K562 (cell line): ENCODE data around the gene USP1. TPM values are rescaled to one million over a fixed set of nuclear protein-coding genes. Genes with fewer than 3 reads are reported as not detected.

Experiments
- ATAC-seq: fragments of 200-7000 bp; cut with Tn5 transposase; 3 replicates; pipeline ENCODE4 v1.9.1; 2020; ENCODE audit warnings: moderate library complexity
- BruUV-seq: library from RNA; stranded (reverse); fragments of 400-500 nt; replicated peaks from 2 replicates; lab custom pipeline; 2021; lab: Mats Ljungman, UMichigan
- CTCF ChIA-PET: fragments of 300-600 bp; formaldehyde crosslinking; extraction: SDS; loops from one replicate; lab custom pipeline; 2021; ENCODE audit warnings: low intra/inter-chr PET ratio; lab: Yijun Ruan, JAX
- POLR2A ChIA-PET: fragments of 300-600, 350-650 bp; sonication (Branson Sonifier 250); formaldehyde crosslinking; extraction: SDS; loops from one replicate; lab custom pipeline; 2021; ENCODE audit warnings: antibody characterized with exemption, inconsistent platforms; lab: Yijun Ruan, JAX
- DNase-seq, 4 experiments: peaks; one replicate each; pipeline versions ENCODE4 v3.0.0 to v3.0.0-alpha.2; 2011 to 2018; ENCODE audit warnings: low spot score in 3 of 4, mixed read lengths in 3 of 4; ENCODE audit errors: extremely low read depth in 1 of 4
- FAIRE-seq: peaks from 2 replicates; lab custom pipeline; 2011; peaks lifted over from hg19 to GRCh38; lab: Jason Lieb, UNC
- H2AFZ ChIP-seq: 2 replicates; pipeline ENCODE4 v1.6.0; 2011; ENCODE audit warnings: low read depth, low read length, control low read depth, inconsistent platforms
- H3K27ac ChIP-seq: fragments of 200-600 bp; 3 replicates; pipeline ENCODE4 v1.8.0; 2011; ENCODE audit warnings: low read depth, mild to moderate bottlenecking, control low read depth, inconsistent platforms, low read length, moderate library complexity, mixed read lengths; ENCODE audit errors: extremely low read depth
- H3K27me3 ChIP-seq, 2 experiments: fragments of 300-600 bp in 1 of 2; 2 replicates in 1 of 2; 3 replicates in 1 of 2; pipeline versions ENCODE4 v1.6.0 to v1.8.0; 2011; ENCODE audit warnings: inconsistent platforms in 2 of 2, low read length in 2 of 2, mild to moderate bottlenecking in 1 of 2, mixed read lengths in 1 of 2, moderate library complexity in 1 of 2; ENCODE audit not compliant: control insufficient read depth in 2 of 2, insufficient read depth in 2 of 2
- H3K36me3 ChIP-seq: fragments of 300-600 bp; 3 replicates; pipeline ENCODE4 v1.8.0; 2011; ENCODE audit warnings: mild to moderate bottlenecking, low read length, inconsistent platforms; ENCODE audit not compliant: control insufficient read depth, insufficient read depth
- H3K4me1 ChIP-seq, 2 experiments: fragments of 200-600 bp in 1 of 2; replicated peaks in 1 of 2; 2 replicates in 1 of 2; 3 replicates in 1 of 2; pipeline versions ENCODE4 v1.5.1 to v1.8.0; 2011; ENCODE audit warnings: inconsistent platforms in 2 of 2, low read length in 2 of 2, mild to moderate bottlenecking in 1 of 2, mixed read lengths in 1 of 2, moderate library complexity in 1 of 2; ENCODE audit not compliant: control insufficient read depth in 2 of 2, insufficient read depth in 2 of 2
- H3K4me2 ChIP-seq: 2 replicates; pipeline ENCODE4 v1.6.1; 2011; ENCODE audit warnings: low read length, control low read depth, inconsistent platforms, mixed read lengths; ENCODE audit not compliant: insufficient read depth
- H3K4me3 ChIP-seq: fragments of 200-600 bp; sonication (generic), shearing (Covaris generic); 2 replicates; pipeline ENCODE4 v1.5.1; 2016; ENCODE audit warnings: control low read depth, inconsistent platforms
- H3K79me2 ChIP-seq: fragments of 200-600 bp; 3 replicates; pipeline ENCODE4 v1.8.0; 2011; ENCODE audit warnings: low read length, inconsistent platforms; ENCODE audit not compliant: control insufficient read depth, insufficient read depth
- H3K9ac ChIP-seq, 2 experiments: 2 replicates each; pipeline versions ENCODE4 v1.6.0 to v1.6.1; 2011; ENCODE audit warnings: low read depth in 2 of 2, low read length in 2 of 2, control low read depth in 1 of 2, inconsistent platforms in 1 of 2, mild to moderate bottlenecking in 1 of 2, mixed read lengths in 1 of 2; ENCODE audit not compliant: insufficient read depth in 1 of 2
- H3K9me1 ChIP-seq: one replicate; pipeline ENCODE4 v1.6.0; 2011; ENCODE audit warnings: inconsistent platforms, mild to moderate bottlenecking, low read length, moderate library complexity; ENCODE audit not compliant: control insufficient read depth, insufficient read depth
- H3K9me3 ChIP-seq: replicated peaks from 2 replicates; pipeline ENCODE4 v1.5.1; 2011; ENCODE audit warnings: low read depth, low read length, inconsistent platforms; ENCODE audit not compliant: control insufficient read depth, insufficient read depth
- H4K20me1 ChIP-seq: replicated peaks from 2 replicates; pipeline ENCODE4 v1.6.1; 2011; ENCODE audit warnings: low read length, inconsistent platforms, mixed read lengths; ENCODE audit not compliant: control insufficient read depth, insufficient read depth
- DDX20 ChIP-seq: fragments of 450-650 bp; IDR thresholded peaks from 2 replicates; pipeline ENCODE4 v1.6.1; 2016; ENCODE audit warnings: missing genetic modification characterization, low read depth, mild to moderate bottlenecking, missing compliant biosample characterization, moderate library complexity
- EHMT2 ChIP-seq: fragments of 450-650 bp; IDR thresholded peaks from 2 replicates; pipeline ENCODE4 v1.6.1; 2018; ENCODE audit warnings: antibody characterized with exemption
- FOXK1 ChIP-seq: sonication (generic); formaldehyde crosslinking; IDR thresholded peaks from 2 replicates; pipeline ENCODE4 v1.8.0; 2022; ENCODE audit warnings: missing genetic modification reagents, mild to moderate bottlenecking, borderline replicate concordance
- GATAD2A ChIP-seq: fragments of 450-650 bp; IDR thresholded peaks from 2 replicates; pipeline ENCODE4 v1.6.1; 2017
- NFE2L1 ChIP-seq: fragments of 450-650 bp; IDR thresholded peaks from 2 replicates; pipeline ENCODE4 v1.6.1; 2016; ENCODE audit warnings: missing genetic modification characterization, low read depth, mild to moderate bottlenecking, missing compliant biosample characterization, moderate library complexity, borderline replicate concordance
- NFRKB ChIP-seq: fragments of 450-650 bp; IDR thresholded peaks from 2 replicates; pipeline ENCODE4 v1.6.1; 2016; ENCODE audit warnings: low read depth
- RAD21 ChIP-seq, 2 experiments: fragments of 250-450 bp in 1 of 2; fragments of 450-650 bp in 1 of 2; sonication (Bioruptor Pico) in 1 of 2; formaldehyde crosslinking in 1 of 2; IDR thresholded peaks in 1 of 2; conservative IDR thresholded peaks in 1 of 2; 2 replicates each; pipeline versions ENCODE4 v1.4.0 to v1.8.0; 2020 to 2022; ENCODE audit warnings: mild to moderate bottlenecking in 2 of 2, moderate library complexity in 1 of 2
- SMC3 ChIP-seq: conservative IDR thresholded peaks from 2 replicates; pipeline ENCODE4 v1.6.1; 2011; ENCODE audit warnings: low read depth, low read length, improper control_type of control experiment; ENCODE audit not compliant: insufficient read depth
- ZC3H11A ChIP-seq: IDR thresholded peaks from 2 replicates; pipeline ENCODE4 v1.6.1; 2012; ENCODE audit warnings: low read depth, low read length, improper control_type of control experiment
- ZNF3 ChIP-seq: fragments of 250-450 bp; sonication (Bioruptor Pico); IDR thresholded peaks from 2 replicates; pipeline ENCODE4 v1.5.0; 2021; ENCODE audit warnings: mild to moderate bottlenecking, moderate library complexity
- ZNF551 ChIP-seq: fragments of 250-450 bp; sonication (Bioruptor Pico); IDR thresholded peaks from 2 replicates; pipeline ENCODE4 v1.5.0; 2021; ENCODE audit warnings: mild to moderate bottlenecking, moderate library complexity
- WGBS: fragments of 100-300 bp; shearing (Covaris generic); methylation state at CpG from one replicate; pipeline ENCODE4 v1.1.6; 2016; ENCODE audit warnings: low coverage, mixed read lengths; ENCODE audit not compliant: insufficient coverage; ENCODE audit errors: missing lambda C conversion rate; 5-methylcytosine and 5-hydroxymethylcytosine counted together
- in situ Hi-C: fragments of 300-500 bp; cut with MboI; formaldehyde crosslinking; loops from 4 replicates; pipeline ENCODE4 v1.15.0; 2018; ENCODE audit warnings: inconsistent platforms, mixed read lengths
- intact Hi-C: fragments of 100-400 bp; cut with micrococcal nuclease; formaldehyde crosslinking; loops from 2 replicates; pipeline ENCODE4 v1.14.2; 2022
- polyA plus RNA-seq, 8 experiments: library from polyadenylated mRNA; depleted of rRNA in 4 of 8; stranded (reverse) in 5 of 8; unstranded in 3 of 8; fragments of >200 nt; fragmentation: Nextera tagmentation in 2 of 8; fragmentation: Illumina TruSeq in 1 of 8; extraction: Ambion mirVana in 2 of 8; extraction: Trizol in 1 of 8; gene quantifications; 2 replicates each; pipeline versions ENCODE4 v1.2.1 to v1.2.3, GENCODE V29; 2011 to 2014; ENCODE audit warnings: inconsistent platforms in 1 of 8, missing spikeins in 1 of 8
- total RNA-seq, 7 experiments: library from RNA; depleted of rRNA in 6 of 7; stranded (reverse); fragments of >200 nt in 6 of 7; fragmentation: Illumina TruSeq in 2 of 7; extraction: Trizol in 2 of 7; gene quantifications; 2 replicates each; pipeline versions ENCODE4 v1.2.1 to v1.2.3, GENCODE V29; 2011 to 2021; ENCODE audit warnings: low replicate concordance in 1 of 7
- TF ChIP-seq, protein P1 (sequence below), 3 experiments: IDR thresholded peaks in 2 of 3; conservative IDR thresholded peaks in 1 of 3; 2 replicates each; pipeline ENCODE4 v1.5.1; 2011 to 2012; ENCODE audit warnings: low read length in 3 of 3, mild to moderate bottlenecking in 3 of 3, control low read depth in 2 of 3, improper control_type of control experiment in 1 of 3, inconsistent platforms in 1 of 3, low read depth in 1 of 3, mixed read lengths in 1 of 3, moderate library complexity in 1 of 3; ENCODE audit not compliant: insufficient read depth in 2 of 3
- TF ChIP-seq, protein P2 (sequence below): fragments of 250-450 bp; sonication (Bioruptor Pico); IDR thresholded peaks from 2 replicates; pipeline ENCODE4 v1.4.0; 2020; ENCODE audit warnings: mild to moderate bottlenecking, moderate library complexity
- TF ChIP-seq, protein P3 (sequence below): sonication (generic); formaldehyde crosslinking; IDR thresholded peaks from 2 replicates; pipeline ENCODE4 v1.8.0; 2023; ENCODE audit warnings: mild to moderate bottlenecking, missing genetic modification reagents

The USP1 gene
- total and polyA plus RNA-seq, 9 of the 15 experiments (the other 6 are each of a cell fraction or from before 2014, with no cell fraction given), result 27.3 to 87.9 (median 51.7) TPM

DNA sequence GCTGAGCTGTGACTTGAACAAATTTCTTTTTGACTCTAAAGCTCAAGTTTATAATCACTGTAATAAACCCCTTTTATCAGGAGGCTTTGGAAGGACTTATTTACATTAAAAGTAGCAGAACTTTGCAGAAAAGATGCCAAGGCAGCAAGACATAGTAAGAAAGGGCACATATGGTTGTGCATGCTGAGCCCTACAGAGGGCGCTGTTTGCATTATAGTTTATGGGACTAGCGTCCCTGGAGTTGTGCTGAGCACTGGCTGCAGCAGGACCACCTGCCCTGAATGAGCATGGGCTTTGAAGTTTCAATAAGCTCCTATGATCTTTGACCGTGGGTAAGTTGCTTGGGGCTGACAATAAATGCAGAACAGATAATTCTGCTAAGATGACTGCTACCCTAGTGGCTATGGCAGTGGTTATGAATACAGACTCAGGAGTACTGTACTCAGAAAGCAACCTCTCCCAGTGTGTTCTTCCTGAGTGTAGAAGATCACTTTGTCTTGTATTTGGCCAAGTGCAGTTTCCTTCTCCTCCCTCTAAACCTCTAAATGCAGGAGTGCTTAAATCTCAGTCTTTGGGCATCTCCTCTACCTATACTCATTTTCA is 45.4 kb upstream of the USP1 start (continued):
- TF ChIP-seq, protein P1, sequence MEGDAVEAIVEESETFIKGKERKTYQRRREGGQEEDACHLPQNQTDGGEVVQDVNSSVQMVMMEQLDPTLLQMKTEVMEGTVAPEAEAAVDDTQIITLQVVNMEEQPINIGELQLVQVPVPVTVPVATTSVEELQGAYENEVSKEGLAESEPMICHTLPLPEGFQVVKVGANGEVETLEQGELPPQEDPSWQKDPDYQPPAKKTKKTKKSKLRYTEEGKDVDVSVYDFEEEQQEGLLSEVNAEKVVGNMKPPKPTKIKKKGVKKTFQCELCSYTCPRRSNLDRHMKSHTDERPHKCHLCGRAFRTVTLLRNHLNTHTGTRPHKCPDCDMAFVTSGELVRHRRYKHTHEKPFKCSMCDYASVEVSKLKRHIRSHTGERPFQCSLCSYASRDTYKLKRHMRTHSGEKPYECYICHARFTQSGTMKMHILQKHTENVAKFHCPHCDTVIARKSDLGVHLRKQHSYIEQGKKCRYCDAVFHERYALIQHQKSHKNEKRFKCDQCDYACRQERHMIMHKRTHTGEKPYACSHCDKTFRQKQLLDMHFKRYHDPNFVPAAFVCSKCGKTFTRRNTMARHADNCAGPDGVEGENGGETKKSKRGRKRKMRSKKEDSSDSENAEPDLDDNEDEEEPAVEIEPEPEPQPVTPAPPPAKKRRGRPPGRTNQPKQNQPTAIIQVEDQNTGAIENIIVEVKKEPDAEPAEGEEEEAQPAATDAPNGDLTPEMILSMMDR (IDR thresholded peaks at IDR 0.05 in 2 of 3, conservative IDR thresholded peaks at IDR 0.05 in 1 of 3; ENCODE audit: insufficient read depth in 2 of 3, low read depth in 1 of 3, low read length in 3 of 3), result peak; percentile 64 to 81 (median 76)

DNA sequence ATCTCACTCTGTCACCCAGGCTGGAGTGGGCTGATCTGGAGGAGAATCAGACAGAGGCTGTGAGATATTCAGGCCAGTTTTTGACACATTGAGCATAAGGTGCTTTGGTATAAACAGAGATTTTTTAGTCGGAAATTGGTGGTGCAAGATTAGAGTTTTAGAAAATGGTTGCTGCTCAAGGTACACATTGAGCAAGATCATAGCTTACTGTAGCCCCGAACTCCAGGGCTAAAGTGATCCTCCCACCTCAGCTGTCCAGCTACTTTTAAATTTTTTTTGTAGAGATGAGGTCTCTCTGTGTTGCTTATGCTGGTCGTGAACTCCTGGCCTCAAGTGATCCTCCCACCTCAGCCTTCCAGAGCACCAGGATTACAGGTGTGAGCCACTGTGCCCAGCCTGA is 43.9 kb upstream of the USP1 start:
- POLR2A ChIA-PET, result no interaction called here
- no peak overlapping the region for H3K4me2 ChIP-seq
- 0% methylated on average over 3 of the region's 3 CpGs for WGBS
- H2AFZ ChIP-seq, result no peak overlapping the region
- no peaks in the 10 kb centered on the region for H3K9me3 ChIP-seq
- peaks cover 3 to 20% of the 10 kb centered on the region in 2 experiments; a peak in 3 of 5 replicates for H3K27me3 ChIP-seq
- no peaks in the 10 kb centered on the region for H3K79me2 ChIP-seq
- CTCF ChIA-PET, result interaction anchor here (1.0 kb wide), 1 partner anchor 353 kb away, joined by 4 read pairs; no protein-coding TSS in a partner anchor
- no TSS peak for BruUV-seq
- H3K36me3 ChIP-seq, result no peaks in the 10 kb centered on the region
- no peaks in the 10 kb centered on the region for H4K20me1 ChIP-seq
- no peak overlapping the region for H3K9ac ChIP-seq
- intact Hi-C loops, result no loop called here
- H3K9me1 ChIP-seq, result no peaks in the 10 kb centered on the region
- H3K4me3 ChIP-seq, result no peak overlapping the region
- ATAC-seq (no peak), FAIRE-seq (no peak), DNase-seq (no peak)
- no peak overlapping the region for H3K27ac ChIP-seq
- in situ Hi-C loops, result no loop called here
- no peaks in the 10 kb centered on the region for H3K4me1 ChIP-seq
- TF ChIP-seq ZC3H11A (no peak), ZNF3 (CRISPR knock-in tag) (no peak), EHMT2 (no peak), GATAD2A (no peak), FOXK1 (CRISPR knock-in tag) (no peak), SMC3 (no peak), ZNF551 (CRISPR knock-in tag) (no peak), NFE2L1 (tag) (no peak), NFRKB (no peak), RAD21 (CRISPR knock-in tag; conservative IDR thresholded peaks at IDR 0.05 in 1 of 2, IDR thresholded peaks at IDR 0.05 in 1 of 2) (no peak), DDX20 (no peak)
- TF ChIP-seq, protein P2, sequence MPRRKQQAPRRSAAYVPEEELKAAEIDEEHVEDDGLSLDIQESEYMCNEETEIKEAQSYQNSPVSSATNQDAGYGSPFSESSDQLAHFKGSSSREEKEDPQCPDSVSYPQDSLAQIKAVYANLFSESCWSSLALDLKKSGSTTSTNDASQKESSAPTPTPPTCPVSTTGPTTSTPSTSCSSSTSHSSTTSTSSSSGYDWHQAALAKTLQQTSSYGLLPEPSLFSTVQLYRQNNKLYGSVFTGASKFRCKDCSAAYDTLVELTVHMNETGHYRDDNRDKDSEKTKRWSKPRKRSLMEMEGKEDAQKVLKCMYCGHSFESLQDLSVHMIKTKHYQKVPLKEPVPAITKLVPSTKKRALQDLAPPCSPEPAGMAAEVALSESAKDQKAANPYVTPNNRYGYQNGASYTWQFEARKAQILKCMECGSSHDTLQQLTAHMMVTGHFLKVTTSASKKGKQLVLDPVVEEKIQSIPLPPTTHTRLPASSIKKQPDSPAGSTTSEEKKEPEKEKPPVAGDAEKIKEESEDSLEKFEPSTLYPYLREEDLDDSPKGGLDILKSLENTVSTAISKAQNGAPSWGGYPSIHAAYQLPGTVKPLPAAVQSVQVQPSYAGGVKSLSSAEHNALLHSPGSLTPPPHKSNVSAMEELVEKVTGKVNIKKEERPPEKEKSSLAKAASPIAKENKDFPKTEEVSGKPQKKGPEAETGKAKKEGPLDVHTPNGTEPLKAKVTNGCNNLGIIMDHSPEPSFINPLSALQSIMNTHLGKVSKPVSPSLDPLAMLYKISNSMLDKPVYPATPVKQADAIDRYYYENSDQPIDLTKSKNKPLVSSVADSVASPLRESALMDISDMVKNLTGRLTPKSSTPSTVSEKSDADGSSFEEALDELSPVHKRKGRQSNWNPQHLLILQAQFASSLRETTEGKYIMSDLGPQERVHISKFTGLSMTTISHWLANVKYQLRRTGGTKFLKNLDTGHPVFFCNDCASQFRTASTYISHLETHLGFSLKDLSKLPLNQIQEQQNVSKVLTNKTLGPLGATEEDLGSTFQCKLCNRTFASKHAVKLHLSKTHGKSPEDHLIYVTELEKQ (CRISPR knock-in tag), result no peak
- TF ChIP-seq, protein P3, sequence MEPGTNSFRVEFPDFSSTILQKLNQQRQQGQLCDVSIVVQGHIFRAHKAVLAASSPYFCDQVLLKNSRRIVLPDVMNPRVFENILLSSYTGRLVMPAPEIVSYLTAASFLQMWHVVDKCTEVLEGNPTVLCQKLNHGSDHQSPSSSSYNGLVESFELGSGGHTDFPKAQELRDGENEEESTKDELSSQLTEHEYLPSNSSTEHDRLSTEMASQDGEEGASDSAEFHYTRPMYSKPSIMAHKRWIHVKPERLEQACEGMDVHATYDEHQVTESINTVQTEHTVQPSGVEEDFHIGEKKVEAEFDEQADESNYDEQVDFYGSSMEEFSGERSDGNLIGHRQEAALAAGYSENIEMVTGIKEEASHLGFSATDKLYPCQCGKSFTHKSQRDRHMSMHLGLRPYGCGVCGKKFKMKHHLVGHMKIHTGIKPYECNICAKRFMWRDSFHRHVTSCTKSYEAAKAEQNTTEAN (CRISPR knock-in tag), result no peak
